Left ventricle myocardium inferior (tissue), 1 donor: Measurements from ENCODE around the gene CRACR2B. TPM values are rescaled to one million over a fixed set of nuclear protein-coding genes. Genes with fewer than 3 reads are reported as not detected.

ENCODE experiments used
- DNase-seq: peaks from one replicate; pipeline ENCODE4 v3.0.0-alpha.2; 2020
- H3K27ac ChIP-seq: fragments of 200-600 bp; replicated peaks from 2 replicates; pipeline ENCODE4 v1.8.0; 2021
- H3K27me3 ChIP-seq: fragments of 200-600 bp; 2 replicates; pipeline ENCODE4 v1.8.0; 2021; ENCODE audit warnings: low read depth
- H3K36me3 ChIP-seq: fragments of 200-600 bp; 2 replicates; pipeline ENCODE4 v1.8.0; 2021
- H3K4me1 ChIP-seq: fragments of 200-600 bp; 2 replicates; pipeline ENCODE4 v1.8.0; 2021
- H3K4me3 ChIP-seq: fragments of 200-600 bp; 2 replicates; pipeline ENCODE4 v1.8.0; 2021; ENCODE audit warnings: mild to moderate bottlenecking, moderate library complexity
- H3K9me3 ChIP-seq: fragments of 200-600 bp; replicated peaks from 2 replicates; pipeline ENCODE4 v1.8.0; 2021
- intact Hi-C: fragments of 100-400 bp; cut with micrococcal nuclease; formaldehyde crosslinking; loops from one replicate; pipeline ENCODE4 v1.11.0; 2022
- total RNA-seq: library from RNA; stranded (reverse); fragmentation: NEBNext Ultra II Directional; extraction: Animal tissue kit (Norgen Biotek cat#: 25700); gene quantifications from one replicate; pipeline ENCODE4 v1.2.1, GENCODE V29; 2021
- TF ChIP-seq, protein P1 (sequence below): fragments of 200-600 bp; IDR thresholded peaks from 2 replicates; pipeline ENCODE4 v1.8.0; 2021; ENCODE audit warnings: antibody characterized with exemption, mild to moderate bottlenecking, borderline replicate concordance
- donor health status: DM: no; HTN: yes; CAD: no; lungs with severe emphysema.

The CRACR2B gene
- total RNA-seq, 1 donor from 2014 or later: 23.2 TPM

DNA sequence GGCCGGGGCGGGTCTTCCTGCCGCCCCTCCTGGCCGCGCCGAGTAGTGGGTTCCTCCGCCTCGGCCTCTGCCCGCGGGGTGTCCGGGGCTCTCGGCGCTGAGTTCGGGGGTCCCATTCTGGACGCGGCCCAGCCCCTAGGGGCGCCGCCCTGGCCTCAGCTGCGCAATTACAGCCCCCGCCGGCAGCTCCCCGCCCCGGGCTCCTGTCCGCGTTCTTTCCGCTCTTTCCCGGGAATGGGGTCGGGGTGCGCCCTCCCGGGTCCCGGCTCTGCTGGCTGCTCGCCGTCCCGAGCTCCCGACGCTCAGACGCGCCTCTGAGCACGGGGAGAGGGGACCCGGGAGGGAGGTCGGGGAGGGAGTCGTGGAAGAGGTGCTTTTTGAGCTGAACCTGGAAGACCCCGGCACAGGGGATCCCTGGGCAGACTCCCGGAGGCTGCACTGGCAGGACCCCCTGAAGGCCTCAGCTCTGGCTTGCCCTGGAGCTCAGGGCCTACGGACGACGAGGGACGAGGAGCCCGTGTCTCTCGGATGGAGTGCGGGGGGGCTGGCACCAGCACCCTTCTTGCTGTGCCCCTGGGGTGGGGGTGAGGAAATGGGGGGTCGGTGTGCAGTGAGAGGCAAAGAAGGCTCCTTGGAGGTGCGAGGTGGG lies 15.5 kb downstream of the CRACR2B start:
- no peaks in the 10 kb centered on the region for H3K9me3 ChIP-seq
- H3K4me3 ChIP-seq: peak overlapping the region; percentile 97
- intact Hi-C loops: no loop called here
- DNase-seq: no peak
- peaks cover 25% of the 10 kb centered on the region for H3K36me3 ChIP-seq
- TF ChIP-seq, protein P1, sequence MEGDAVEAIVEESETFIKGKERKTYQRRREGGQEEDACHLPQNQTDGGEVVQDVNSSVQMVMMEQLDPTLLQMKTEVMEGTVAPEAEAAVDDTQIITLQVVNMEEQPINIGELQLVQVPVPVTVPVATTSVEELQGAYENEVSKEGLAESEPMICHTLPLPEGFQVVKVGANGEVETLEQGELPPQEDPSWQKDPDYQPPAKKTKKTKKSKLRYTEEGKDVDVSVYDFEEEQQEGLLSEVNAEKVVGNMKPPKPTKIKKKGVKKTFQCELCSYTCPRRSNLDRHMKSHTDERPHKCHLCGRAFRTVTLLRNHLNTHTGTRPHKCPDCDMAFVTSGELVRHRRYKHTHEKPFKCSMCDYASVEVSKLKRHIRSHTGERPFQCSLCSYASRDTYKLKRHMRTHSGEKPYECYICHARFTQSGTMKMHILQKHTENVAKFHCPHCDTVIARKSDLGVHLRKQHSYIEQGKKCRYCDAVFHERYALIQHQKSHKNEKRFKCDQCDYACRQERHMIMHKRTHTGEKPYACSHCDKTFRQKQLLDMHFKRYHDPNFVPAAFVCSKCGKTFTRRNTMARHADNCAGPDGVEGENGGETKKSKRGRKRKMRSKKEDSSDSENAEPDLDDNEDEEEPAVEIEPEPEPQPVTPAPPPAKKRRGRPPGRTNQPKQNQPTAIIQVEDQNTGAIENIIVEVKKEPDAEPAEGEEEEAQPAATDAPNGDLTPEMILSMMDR: peak; percentile 32
- peak overlapping the region; percentile 97 for H3K27ac ChIP-seq
- peaks cover 97% of the 10 kb centered on the region for H3K4me1 ChIP-seq
- H3K27me3 ChIP-seq: no peaks in the 10 kb centered on the region

DNA sequence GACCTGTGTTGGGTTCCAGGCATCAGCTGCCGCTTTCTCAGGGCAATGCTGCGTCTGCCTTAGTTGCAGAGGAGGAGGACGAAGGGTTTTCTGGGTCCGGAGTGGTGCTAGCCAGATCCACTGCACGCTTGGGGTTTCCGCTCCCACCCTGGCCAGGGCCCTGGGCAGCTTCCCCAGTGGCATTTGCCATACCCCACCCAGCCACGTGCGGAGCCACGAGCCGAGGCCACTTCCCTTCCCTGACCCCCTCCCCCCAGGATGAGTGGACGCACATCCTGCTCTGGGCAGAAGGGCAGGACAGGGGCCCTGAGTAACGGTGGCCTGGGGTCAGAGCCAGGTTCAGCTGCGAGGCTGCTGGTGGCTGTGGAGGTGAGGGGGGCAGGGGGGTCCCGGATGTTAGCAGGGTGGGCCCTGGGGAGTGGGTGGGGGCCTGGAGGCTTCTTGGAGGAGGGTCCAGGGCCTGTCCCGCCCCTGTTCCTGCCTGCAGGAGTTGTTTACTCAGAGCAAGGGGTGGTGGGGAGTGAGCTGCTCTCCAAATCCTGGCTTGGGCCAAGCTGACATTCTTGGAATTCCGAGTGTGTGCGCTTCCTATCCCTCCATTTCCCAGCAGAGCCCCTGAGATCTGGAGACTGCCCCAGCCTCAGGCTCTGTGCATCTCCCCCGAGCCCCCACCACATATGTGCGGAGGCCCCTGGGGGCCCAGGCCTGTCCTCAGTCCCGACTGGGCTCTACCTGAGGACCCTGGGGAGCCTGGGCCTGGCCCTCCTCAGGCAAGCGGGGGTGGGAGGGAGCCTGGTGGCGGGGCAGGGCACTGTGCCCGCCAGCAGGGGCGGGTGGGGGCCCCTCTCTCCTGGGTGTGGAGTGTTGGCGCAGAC lies 16.3 kb downstream of the CRACR2B start:
- Histone ChIP-seq H3K9me3 (no peaks in the 10 kb centered on the region), H3K36me3 (peaks cover 18% of the 10 kb centered on the region), H3K4me1 (peaks cover 97% of the 10 kb centered on the region), H3K27me3 (no peaks in the 10 kb centered on the region), H3K27ac (peak overlapping the region; percentile 97), H3K4me3 (peak overlapping the region; percentile 97)
- DNase-seq: peak; percentile 92
- intact Hi-C loops: no loop called here
- TF ChIP-seq, protein P1: no peak

DNA sequence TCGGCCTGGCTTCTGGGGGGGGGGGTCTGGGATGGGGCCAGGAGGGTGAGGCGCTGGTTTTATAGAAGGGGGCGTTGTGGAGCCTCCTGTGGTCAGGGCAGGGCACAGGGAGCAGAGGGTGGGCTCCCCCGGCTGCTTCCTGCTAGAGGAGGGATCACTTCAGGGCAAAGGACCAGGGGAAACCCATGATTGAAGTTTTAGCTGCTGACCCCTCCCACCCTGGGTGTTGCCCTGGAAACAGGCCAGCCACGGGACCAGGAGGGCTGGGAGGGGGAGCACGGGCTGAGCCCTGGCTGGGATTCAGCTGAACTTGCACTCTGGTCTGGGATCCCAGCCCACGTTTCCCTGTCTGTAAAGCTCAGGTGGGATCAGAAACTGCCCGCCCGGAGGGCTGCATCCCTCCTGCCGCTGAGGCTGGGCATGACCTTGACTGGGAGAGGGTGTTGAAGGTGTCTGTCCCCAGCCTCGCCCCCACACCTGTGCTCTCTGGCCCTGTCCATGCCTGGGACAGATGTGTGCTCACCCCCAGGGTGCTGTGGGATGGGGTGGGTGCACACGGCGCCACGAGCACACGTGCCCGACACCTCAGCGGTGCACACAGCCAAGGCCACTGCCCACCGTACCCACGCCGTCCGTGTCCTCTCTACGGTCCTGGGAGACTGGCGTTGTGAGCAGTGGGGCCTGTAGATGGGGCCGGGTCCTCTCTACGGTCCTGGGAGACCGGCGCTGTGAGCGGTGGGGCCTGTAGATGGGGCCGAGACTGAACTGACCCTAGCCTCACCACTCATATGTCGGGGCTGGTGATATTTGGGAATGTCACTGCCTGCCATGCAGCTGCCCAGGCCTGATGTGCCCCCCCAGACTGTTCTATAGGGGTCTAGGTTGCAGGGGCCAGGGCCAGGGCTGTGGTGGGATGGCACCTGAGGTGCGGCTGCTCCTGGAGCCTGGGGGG lies 17.2 kb downstream of the CRACR2B start:
- H3K27me3 ChIP-seq: no peaks in the 10 kb centered on the region
- intact Hi-C loops: no loop called here
- peak; percentile 92 for DNase-seq
- H3K36me3 ChIP-seq: peaks cover 9% of the 10 kb centered on the region
- H3K9me3 ChIP-seq: no peaks in the 10 kb centered on the region
- peak overlapping the region; percentile 97 for H3K27ac ChIP-seq
- H3K4me3 ChIP-seq: peak overlapping the region; percentile 97
- TF ChIP-seq, protein P1: no peak
- peaks cover 94% of the 10 kb centered on the region for H3K4me1 ChIP-seq

DNA sequence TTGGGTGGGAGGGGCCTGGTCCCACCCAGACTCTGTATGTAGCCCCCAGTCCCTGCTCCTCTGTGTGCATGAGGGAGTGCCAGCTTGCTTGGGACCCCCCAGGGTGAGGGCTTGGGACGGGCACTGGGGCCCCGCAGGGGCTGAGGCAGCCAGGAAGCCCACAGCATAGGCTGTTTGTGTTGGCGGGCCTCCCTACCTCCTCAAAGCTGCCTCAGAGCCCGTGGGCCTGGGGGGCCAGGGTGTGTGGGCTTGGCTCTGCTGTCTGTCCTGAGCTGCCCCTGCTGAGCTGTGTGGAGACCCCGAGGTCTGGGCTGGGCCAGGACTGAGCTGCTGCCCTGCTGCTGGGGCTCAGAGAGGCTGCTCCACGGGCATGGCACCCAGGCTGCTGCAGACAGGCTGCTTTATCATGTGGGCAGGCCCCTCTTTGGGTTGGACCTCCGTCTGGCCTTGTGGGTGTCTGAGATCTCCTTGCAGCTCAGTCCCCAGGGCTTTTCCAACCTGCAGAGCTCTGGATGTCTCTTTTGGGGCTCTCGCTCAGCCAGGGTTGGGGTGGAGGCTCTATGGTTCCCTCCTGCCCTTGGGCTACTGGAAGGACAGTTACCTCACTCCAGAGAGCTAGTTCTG lies 18.3 kb downstream of the CRACR2B start:
- peaks cover 94% of the 10 kb centered on the region for H3K4me1 ChIP-seq
- peak overlapping the region; percentile 97 for H3K4me3 ChIP-seq
- intact Hi-C loops: no loop called here
- DNase-seq: no peak
- TF ChIP-seq, protein P1: no peak
- no peaks in the 10 kb centered on the region for H3K9me3 ChIP-seq
- H3K36me3 ChIP-seq: no peaks in the 10 kb centered on the region
- H3K27me3 ChIP-seq: no peaks in the 10 kb centered on the region
- peak overlapping the region; percentile 97 for H3K27ac ChIP-seq
